ENCODE data around the gene ABCA4.
A peak's percentile ranks its signal among the peaks of the same experiment; 100 is the strongest.

Gene ABCA4

GRCh38 chr1:94081566-94082344, 39.2 kb downstream of the ABCA4 start:
- no peak for TF ChIP-seq ZFP3 (CRISPR knock-in tag; IDR thresholded peaks at IDR 0.05)
- TF ChIP-seq BACH2 (CRISPR knock-in tag; IDR thresholded peaks at IDR 0.05; ENCODE audit: borderline replicate concordance): no peak
- TF ChIP-seq TCF4 (CRISPR knock-in tag; IDR thresholded peaks at IDR 0.05; ENCODE audit: borderline replicate concordance): no peak
- TF ChIP-seq RARB (CRISPR knock-in tag; IDR thresholded peaks at IDR 0.05): no peak
- no peak for TF ChIP-seq ISL1 (CRISPR knock-in tag; IDR thresholded peaks at IDR 0.05)
- no peak for TF ChIP-seq TOX (CRISPR knock-in tag; IDR thresholded peaks at IDR 0.05; ENCODE audit: borderline replicate concordance)
- TF ChIP-seq, protein P1, sequence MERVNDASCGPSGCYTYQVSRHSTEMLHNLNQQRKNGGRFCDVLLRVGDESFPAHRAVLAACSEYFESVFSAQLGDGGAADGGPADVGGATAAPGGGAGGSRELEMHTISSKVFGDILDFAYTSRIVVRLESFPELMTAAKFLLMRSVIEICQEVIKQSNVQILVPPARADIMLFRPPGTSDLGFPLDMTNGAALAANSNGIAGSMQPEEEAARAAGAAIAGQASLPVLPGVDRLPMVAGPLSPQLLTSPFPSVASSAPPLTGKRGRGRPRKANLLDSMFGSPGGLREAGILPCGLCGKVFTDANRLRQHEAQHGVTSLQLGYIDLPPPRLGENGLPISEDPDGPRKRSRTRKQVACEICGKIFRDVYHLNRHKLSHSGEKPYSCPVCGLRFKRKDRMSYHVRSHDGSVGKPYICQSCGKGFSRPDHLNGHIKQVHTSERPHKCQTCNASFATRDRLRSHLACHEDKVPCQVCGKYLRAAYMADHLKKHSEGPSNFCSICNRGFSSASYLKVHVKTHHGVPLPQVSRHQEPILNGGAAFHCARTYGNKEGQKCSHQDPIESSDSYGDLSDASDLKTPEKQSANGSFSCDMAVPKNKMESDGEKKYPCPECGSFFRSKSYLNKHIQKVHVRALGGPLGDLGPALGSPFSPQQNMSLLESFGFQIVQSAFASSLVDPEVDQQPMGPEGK (CRISPR knock-in tag; IDR thresholded peaks at IDR 0.05; ENCODE audit: borderline replicate concordance): no peak
- no peak for TF ChIP-seq ARNTL (CRISPR knock-in tag; IDR thresholded peaks at IDR 0.05; ENCODE audit: borderline replicate concordance, low read depth)
- peak; percentile 83 for ATAC-seq

- no peak for ATAC-seq
These were observed 41.0 kb downstream of the ABCA4 start for GRCh38 chr1:94079989-94080388.

DNA sequence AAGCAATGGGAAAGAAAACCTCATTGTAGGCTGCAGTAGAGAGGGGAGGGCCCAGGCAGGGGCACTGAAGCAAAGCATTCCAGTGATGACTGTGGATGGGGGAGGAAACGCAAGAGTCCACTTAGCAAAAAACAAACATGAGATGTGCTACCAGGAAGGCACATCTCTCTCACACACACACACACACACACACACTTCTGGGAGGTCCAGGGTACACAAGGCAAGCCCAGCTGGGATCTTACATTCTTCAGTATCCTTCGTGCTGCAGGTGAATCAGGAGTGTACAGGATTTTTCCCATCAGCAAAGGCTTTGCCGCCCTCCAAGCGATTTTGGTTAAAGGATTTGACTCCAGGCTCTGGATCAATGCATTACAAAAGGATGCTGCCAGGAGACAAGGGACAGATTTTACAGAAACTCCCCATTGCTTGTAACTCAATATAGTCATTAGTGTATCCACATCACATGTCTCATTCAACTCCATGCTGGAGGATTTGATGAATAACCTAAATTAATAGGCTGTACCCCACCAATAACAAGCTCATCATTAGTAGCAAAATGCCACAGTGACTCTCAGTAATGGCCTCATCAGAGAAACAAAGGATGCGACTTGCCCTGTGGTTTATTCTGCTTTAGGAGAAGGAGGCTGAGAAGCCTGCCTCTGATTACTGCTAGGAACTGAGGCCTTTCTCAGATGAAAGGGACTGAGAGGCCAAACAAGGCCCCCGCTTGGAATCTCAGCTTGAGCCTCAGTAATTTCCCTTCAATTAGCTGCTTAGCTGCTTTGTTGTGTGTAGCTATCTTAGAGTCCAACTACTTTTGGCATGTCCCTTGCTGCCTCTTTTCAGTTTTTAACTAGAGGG, 41.6 kb downstream of the ABCA4 start:
- no peak for ATAC-seq
- TF ChIP-seq ESRRG (CRISPR knock-in tag; IDR thresholded peaks at IDR 0.05) (no peak), ZC3H10 (CRISPR knock-in tag; IDR thresholded peaks at IDR 0.05) (no peak), ZNF70 (CRISPR knock-in tag; IDR thresholded peaks at IDR 0.05) (no peak), GLIS3 (CRISPR knock-in tag; IDR thresholded peaks at IDR 0.05) (no peak), OSR1 (CRISPR knock-in tag; IDR thresholded peaks at IDR 0.05) (no peak), CSRNP3 (CRISPR knock-in tag; IDR thresholded peaks at IDR 0.05) (no peak), CREB5 (CRISPR knock-in tag; IDR thresholded peaks at IDR 0.05; ENCODE audit: low read depth) (no peak)
- TF ChIP-seq, protein P1 (CRISPR knock-in tag; IDR thresholded peaks at IDR 0.05; ENCODE audit: borderline replicate concordance): no peak

More at GRCh38 chr1:94079989-94080388, 41.0 kb downstream of the ABCA4 start:
- TF ChIP-seq SNAI2 (CRISPR knock-in tag; IDR thresholded peaks at IDR 0.05) (no peak), TCF4 (CRISPR knock-in tag; IDR thresholded peaks at IDR 0.05; ENCODE audit: borderline replicate concordance) (no peak), RARB (CRISPR knock-in tag; IDR thresholded peaks at IDR 0.05) (no peak), ARNTL (CRISPR knock-in tag; IDR thresholded peaks at IDR 0.05; ENCODE audit: borderline replicate concordance, low read depth) (no peak), OSR1 (CRISPR knock-in tag; IDR thresholded peaks at IDR 0.05) (no peak), CREB5 (CRISPR knock-in tag; IDR thresholded peaks at IDR 0.05; ENCODE audit: low read depth) (no peak), CSDC2 (CRISPR knock-in tag; IDR thresholded peaks at IDR 0.05) (no peak), ISL1 (CRISPR knock-in tag; IDR thresholded peaks at IDR 0.05) (no peak), GLIS3 (CRISPR knock-in tag; IDR thresholded peaks at IDR 0.05) (no peak)
- TF ChIP-seq, protein P2, sequence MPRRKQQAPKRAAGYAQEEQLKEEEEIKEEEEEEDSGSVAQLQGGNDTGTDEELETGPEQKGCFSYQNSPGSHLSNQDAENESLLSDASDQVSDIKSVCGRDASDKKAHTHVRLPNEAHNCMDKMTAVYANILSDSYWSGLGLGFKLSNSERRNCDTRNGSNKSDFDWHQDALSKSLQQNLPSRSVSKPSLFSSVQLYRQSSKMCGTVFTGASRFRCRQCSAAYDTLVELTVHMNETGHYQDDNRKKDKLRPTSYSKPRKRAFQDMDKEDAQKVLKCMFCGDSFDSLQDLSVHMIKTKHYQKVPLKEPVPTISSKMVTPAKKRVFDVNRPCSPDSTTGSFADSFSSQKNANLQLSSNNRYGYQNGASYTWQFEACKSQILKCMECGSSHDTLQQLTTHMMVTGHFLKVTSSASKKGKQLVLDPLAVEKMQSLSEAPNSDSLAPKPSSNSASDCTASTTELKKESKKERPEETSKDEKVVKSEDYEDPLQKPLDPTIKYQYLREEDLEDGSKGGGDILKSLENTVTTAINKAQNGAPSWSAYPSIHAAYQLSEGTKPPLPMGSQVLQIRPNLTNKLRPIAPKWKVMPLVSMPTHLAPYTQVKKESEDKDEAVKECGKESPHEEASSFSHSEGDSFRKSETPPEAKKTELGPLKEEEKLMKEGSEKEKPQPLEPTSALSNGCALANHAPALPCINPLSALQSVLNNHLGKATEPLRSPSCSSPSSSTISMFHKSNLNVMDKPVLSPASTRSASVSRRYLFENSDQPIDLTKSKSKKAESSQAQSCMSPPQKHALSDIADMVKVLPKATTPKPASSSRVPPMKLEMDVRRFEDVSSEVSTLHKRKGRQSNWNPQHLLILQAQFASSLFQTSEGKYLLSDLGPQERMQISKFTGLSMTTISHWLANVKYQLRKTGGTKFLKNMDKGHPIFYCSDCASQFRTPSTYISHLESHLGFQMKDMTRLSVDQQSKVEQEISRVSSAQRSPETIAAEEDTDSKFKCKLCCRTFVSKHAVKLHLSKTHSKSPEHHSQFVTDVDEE (CRISPR knock-in tag; IDR thresholded peaks at IDR 0.05): no peak

Data from SK-N-SH treated with all-trans-retinoic acid at 6 μM for 48 hours (cell line).